ENCODE measurements around the gene FAM216B.
A peak's percentile ranks its signal among the peaks of the same experiment; 100 is the strongest.
"Not testable (repeated sequence)": the region's sequence is repeated elsewhere in the genome, so short reads cannot be mapped to it uniquely, and the experiment has no call there.

Gene FAM216B

GRCh38 chr13:42786715-42787114 is 5.3 kb downstream of the FAM216B start:
- no peak for DNase-seq

DNA sequence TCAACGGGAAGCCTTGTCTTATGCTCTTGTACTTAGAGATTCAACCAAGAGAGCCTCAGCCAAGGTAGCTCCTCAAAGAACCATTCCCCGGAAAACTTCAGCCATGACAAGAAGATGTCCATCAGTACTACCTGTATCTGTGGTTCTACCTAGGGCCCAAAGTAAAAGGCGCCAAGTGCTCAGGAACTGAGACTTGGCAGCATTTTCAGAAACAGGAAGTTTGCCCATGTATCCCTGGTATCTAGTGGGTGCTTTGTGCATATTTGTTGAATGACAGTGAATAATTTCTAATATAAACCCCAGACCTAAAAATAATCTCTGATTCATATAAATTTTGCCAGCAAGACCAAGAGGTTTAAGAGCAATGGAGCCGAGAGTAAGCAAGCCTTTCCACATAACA is 7.2 kb downstream of the FAM216B start:
- no peak for DNase-seq

DNA sequence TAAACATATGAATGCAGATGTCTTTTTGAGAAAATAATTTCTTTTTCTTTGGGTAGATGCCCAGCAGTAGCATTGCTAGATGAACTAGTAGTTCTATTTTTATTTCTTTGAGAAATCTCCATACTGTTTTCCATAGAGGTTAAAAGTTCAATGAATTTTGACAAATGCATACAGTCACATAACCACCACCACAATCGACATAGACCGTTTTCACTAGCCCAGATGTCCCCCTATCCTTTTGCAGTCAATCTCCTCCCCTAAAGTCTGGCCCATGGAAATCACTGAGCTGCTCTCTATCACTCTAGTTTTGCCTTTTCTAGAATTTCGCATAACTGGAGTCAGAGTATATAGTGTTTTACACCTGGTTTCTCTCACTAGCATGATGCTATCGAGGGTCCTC is 10.8 kb downstream of the FAM216B start:
- no peak for DNase-seq

DNA sequence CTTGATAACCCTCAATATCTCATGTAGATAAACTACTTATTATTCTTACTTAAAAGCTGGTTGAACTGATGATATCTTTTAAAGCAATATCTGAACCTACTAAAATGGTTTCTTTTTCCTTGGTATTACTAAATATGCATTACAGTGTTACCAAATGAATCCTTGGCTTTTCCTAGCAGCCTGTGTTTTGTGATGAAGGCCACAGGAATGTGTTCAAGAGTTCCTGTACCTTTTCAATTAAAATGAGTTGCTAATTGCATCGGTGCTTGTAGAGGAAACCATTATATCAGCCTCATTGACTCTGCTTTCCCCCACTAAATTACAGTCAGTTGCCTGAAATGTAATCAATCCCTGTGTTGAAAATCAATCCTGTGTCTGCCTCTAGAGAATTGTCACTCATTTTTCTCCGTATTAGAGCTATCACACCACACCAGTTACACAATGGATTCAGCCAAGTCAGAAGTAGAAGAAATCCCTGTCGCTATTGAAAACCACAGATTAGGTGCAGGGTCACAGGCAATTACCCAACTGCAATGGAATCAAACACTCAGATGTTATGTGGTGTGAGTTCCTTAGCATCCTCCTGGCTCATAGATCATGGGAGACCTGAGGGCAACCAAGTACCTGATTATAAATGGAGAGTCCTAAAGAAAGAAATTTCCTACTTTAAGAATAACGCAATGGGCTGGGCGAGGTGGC is 13.3 kb downstream of the FAM216B start:
- DNase-seq = no peak

- no peak for DNase-seq
Measured at GRCh38 chr13:42795666-42796065, 14.3 kb downstream of the FAM216B start.

DNA sequence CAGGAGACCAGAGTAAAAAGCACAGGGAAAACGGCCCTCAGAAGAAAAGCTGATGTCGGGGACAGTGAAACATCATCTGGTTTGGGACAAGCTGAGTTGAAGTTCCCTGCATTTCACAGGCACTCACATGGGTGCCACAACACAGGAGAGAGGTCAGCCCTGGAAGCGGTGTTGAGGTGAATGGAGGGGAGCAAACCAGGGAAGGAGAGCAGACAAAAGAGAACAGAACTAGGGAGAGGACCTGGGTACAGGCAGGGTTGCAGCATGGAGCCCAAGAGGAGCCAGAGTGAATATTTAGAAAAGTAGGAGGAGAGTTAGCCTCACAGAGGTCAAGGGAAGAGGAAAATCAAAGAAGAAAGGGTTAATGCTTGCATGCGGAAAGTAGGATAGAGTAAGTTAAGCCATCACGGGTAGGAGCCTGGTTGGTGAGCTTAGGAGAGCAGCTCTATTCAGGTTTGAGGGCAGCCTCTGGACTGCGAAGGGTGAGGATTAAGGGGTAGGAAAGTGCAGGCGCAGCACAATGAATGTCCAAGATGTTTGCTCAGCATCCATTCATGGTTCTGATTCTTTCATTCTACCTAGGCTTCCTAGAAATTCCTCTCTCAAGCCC is 15.5 kb downstream of the FAM216B start:
- DNase-seq = no peak

DNA sequence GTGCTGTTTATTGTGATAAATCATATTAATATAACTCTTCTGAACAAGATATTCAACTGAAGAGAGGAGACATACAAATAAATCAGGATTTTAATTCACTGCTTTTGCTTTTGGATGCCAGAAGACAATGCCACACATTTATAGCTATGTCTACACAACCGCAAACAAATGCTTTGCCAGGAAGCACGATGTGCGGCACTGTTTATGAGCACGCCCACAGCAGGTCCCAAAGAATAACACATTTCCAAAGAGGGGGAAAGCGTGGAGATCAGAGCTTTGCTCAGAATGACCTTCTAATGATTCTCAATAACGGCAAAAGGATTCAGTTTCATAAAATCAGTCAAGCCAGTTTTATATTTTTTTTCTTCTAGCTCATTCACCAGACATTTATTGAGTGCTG is 16.7 kb downstream of the FAM216B start:
- no peak for DNase-seq

DNA sequence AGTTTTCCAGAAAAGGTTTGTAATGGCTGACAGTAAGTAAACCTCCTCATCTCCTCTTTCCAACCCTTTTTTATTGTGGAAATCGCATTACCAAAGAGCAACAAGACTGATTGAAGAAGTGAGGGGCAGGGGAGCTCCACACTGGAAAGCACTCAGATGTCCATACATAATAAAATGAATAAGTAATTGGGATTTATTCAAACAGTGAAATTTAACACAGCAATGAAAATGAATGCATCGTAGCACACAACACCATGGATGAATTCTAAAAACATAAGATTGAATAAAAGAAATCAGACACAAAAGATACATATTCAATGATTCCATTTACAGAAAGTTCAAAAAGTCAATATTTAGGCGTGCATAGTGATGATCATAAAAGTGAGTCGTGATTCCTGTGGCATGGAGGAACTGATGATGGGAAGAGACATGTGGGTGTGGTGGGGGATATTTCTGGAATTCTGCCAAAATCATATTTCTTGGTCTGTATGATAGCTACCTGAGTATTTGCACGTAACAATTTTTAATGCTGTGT is 18.8 kb downstream of the FAM216B start:
- DNase-seq = no peak

DNA sequence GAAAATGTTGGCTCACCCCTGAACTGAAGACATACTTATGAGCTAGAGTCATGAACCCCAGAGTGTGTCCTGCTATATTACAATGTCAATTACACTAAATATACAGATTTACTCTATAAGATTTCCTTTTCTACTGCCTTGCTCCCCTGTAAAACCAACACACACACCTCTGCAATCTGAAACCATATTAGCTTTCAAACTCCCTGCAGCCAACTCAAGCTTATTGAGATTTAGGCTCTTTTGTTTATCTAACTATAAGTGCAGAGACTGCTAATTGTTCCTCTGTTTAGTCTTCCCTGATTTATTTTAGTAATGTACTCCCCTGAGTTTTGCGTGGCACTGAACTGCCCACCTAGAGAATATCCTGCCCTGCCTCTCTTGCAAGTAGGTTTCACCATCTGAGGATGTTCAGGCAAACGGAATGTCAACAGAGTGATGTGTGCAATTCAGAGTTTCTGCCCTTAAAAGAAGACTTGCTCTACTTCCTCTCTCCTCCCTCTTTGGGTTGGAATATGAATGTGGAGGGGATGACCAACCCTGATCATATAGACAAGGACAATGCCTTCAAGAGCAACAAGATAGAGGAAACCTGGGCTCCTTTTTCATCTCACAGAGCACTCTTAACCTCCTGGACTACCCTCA is 22.3 kb downstream of the FAM216B start:
- DNase-seq = no peak

DNA sequence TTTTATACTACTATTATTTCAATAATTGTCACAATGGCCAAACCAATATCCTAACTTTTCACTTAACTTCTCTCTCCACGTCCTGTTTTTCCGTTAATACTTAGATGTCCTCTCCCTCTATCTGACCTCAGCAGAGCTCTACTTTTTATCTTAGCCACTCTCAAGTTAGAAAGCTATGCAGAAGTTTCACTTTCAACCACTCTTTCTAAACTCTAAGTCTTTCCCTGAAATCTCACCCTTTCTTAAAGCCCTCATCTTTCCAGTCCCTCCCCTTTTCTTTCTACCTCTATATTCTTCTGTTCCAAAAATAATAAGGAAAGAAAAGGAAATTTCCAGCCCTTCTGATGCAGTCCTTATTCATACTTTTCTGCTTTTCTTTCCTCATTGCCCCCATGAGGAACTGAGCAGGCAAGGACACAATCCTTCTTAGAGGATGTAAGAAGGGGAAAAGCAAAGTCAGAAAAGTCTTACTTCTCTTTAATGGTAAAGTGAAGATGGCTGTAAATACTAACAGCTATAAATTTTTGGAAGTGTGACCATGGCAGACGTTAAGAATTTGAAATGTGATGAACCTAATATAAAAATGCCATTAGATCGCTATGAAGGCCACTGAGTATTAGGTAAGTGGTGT is 23.0 kb downstream of the FAM216B start:
- no peak for DNase-seq

GRCh38 chr13:42807241-42807640 is 25.9 kb downstream of the FAM216B start:
- no peak for DNase-seq

GRCh38 chr13:42807866-42808265 is 26.5 kb downstream of the FAM216B start:
- no peak for DNase-seq

DNA sequence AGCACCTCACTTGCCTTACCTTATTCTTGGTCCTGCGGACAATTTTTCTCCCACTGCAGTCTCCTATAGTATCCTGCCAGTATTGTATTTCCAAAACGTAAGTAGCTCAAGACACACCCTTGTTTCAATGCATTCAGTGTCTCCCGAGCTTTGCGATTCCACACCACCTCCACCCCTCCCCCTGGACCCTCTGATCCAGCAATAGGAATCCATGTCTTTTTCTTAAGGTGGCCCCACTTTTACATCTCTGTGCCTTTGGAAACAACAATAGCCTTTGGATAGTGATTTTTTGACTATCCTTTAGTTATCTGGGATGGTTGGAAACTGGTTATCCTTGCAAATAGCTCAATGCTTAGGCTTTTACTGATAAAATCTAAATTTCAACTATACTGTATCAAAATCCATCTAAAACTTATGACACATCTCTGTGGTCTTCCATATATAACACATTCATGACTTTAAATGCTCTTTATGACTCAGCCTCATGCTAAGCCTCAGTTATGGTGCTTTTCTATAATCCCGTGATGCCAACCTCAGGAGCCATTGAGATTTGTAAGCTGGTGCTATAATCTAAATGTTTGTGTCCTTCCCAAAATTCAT is 27.1 kb downstream of the FAM216B start:
- no peak for DNase-seq

GRCh38 chr13:42812316-42812715 is 30.9 kb downstream of the FAM216B start:
- peak; percentile 17 for DNase-seq

- DNase-seq = peak; percentile 85
Measured at GRCh38 chr13:42814868-42815267, 33.5 kb downstream of the FAM216B start.

DNA sequence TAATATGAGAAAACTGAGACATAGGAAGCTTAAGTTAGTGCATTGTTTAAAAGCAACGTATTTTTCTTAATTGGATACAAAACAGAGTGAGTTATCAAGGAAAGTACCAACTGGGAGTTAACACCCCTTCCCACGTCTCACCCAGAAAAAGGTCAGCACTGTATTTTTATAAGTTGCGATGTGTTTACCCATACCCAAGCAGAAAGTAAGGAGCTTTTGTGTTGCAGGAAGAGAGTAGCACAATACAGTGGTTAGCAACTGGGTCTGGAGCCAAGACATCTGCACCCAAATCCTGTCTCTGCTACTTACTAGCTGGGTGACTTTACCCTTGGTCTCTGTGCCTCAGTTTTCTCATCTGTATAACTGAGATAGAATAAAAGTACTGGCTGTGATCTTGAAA is 34.3 kb downstream of the FAM216B start:
- peak; percentile 16 for DNase-seq

DNA sequence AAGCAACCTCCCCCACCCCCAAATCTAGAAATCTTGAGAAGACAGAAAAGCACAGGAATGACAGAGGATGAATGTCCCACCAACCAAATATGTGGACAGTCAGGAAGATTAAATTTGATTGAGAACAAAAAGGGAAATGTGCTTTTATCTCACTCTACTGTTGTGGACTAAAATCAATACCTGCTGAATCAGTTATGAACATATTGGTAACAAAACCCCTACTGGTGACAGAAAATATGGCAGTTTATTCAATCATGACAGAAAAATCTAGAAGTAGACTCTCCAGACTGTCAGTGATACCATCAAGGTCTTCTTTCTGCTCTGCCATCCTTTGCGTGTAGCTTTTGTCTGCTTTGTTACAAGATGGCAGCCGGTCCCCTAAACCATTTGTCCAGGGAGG is 35.2 kb downstream of the FAM216B start:
- DNase-seq = no peak

DNA sequence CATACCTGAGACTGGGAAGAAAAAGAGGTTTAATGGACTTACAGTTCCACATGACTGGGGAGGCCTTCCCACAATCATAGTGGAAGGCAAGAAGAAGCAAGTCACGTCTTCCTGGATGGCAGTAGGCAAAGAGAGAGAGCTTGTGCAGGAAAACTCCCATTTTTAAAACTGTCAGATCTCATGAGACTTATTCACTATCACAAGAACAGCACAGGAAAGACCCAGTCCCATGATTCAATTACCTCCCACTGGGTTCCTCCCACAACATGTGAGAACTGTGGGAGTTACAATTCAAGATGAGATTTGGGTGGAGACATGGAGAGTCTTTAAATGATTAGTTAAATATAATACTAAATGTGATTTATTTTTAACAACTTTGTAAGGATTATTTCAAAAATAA is 38.3 kb downstream of the FAM216B start:
- DNase-seq = not testable (repeated sequence)

DNA sequence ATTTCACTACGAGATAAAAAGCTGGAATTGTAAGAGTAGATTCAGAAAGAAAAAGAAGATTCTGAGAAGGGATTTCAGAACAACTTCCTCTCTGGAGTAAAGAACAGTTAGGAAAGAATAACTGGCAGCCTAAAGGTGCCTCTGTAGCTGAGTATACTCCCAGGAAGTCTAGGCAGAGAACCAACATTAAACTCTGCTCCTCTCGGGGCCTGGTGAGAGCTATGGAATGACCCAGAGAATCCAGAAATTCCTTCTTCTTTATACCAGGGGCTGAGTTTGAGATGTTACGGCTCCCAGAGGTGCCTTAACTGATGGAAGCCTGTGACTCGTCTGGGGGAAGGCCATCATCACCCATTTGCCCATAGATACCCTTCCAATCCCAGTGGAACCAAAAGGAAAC is 39.1 kb downstream of the FAM216B start:
- DNase-seq = no peak

GRCh38 chr13:42821437-42821836 is 40.1 kb downstream of the FAM216B start:
- no peak for DNase-seq

DNA sequence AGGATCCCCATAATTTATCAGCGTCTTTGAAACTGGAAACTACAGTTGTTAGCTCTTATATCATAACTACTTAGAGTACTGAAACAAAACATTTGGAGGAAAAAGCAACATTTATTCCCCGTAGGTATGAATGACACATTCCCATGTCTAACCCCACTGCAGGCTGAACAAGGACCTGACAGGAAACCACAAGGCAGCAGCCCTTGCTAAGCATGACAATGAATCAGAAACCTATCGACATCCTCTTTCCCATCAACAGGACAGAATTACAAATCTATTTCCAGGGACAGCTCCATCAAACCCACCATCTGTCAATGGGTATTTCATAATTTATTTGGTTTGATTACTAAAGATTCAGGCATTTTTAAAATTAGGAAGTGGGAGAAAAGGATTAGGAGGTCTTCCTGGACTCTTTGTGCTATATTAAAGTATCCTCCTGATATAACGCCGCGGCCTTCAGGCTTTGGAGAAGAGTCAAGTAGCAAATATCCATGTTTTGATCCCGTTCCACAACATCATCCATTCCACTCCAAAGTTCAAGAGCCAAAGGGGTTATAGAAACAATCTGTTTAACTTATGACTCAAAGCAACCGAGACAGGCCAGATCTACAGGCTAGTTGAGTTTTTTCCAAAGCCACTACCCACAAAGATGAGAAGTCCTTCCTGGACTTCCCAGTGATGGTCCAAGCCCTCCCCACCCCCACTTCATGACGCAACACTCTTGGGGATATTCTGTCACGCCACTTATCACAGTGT is 51.1 kb downstream of the FAM216B start:
- DNase-seq = no peak

GRCh38 chr13:42834946-42835345 is 53.6 kb downstream of the FAM216B start:
- no peak for DNase-seq
